UCSD-AML1 (cell line): ENCODE measurements around the gene PLA2G7.
"Not testable (repeated sequence)": the region's sequence is repeated elsewhere in the genome, so short reads cannot be mapped to it uniquely, and the experiment has no call there.

Experiments
- DNase-seq: peaks from one replicate; lab custom pipeline; 2025; ENCODE audit not compliant: unreplicated experiment; lab: John Stamatoyannopoulos, UW

Gene PLA2G7

GRCh38 chr6:46734867-46735719, at the start of gene PLA2G7:
PLA2G7 (minus strand) TSS chr6:46735375; CDS start chr6:46722891, 12,484 bp downstream.
- no peak for DNase-seq

GRCh38 chr6:46784535-46784934, 49.4 kb upstream of the PLA2G7 start:
- no peak for DNase-seq

GRCh38 chr6:46781478-46782378, 46.6 kb upstream of the PLA2G7 start:
- no peak for DNase-seq

- DNase-seq = no peak
These were observed 42.5 kb upstream of the PLA2G7 start for GRCh38 chr6:46777476-46778346.

GRCh38 chr6:46776070-46776712, 41.0 kb upstream of the PLA2G7 start:
- no peak for DNase-seq

- not testable (repeated sequence) for DNase-seq
These were observed 39.6 kb upstream of the PLA2G7 start for GRCh38 chr6:46774736-46775135.

- DNase-seq = no peak
These were observed 38.2 kb upstream of the PLA2G7 start for GRCh38 chr6:46773201-46773855.

- no peak for DNase-seq
These were observed 37.6 kb upstream of the PLA2G7 start for GRCh38 chr6:46772762-46773161.

- no peak for DNase-seq
These were observed 36.8 kb upstream of the PLA2G7 start for GRCh38 chr6:46772016-46772415.

GRCh38 chr6:46764961-46765360, 29.8 kb upstream of the PLA2G7 start:
- DNase-seq = no peak

- DNase-seq = not testable (repeated sequence)
These were observed 29.1 kb upstream of the PLA2G7 start for GRCh38 chr6:46764280-46764679.

- DNase-seq = no peak
These were observed 28.3 kb upstream of the PLA2G7 start for GRCh38 chr6:46763466-46763865.

- no peak for DNase-seq
These were observed 25.8 kb upstream of the PLA2G7 start for GRCh38 chr6:46760925-46761324.

GRCh38 chr6:46758960-46759753, 24.0 kb upstream of the PLA2G7 start:
- DNase-seq = no peak

- no peak for DNase-seq
These were observed 22.0 kb upstream of the PLA2G7 start for GRCh38 chr6:46757214-46757596.

- no peak for DNase-seq
These were observed 21.5 kb upstream of the PLA2G7 start for GRCh38 chr6:46756469-46757213.

GRCh38 chr6:46755865-46756264, 20.7 kb upstream of the PLA2G7 start:
- DNase-seq = no peak

- DNase-seq = no peak
These were observed 16.5 kb upstream of the PLA2G7 start for GRCh38 chr6:46751658-46752057.
